Fibroblast of skin of left biceps (primary cell): ENCODE results near the gene FMO4.
"Not testable (repeated sequence)": the region's sequence is repeated elsewhere in the genome, so short reads cannot be mapped to it uniquely, and the experiment has no call there.

Experiments
- DNase-seq, 2 experiments: peaks; one replicate each; pipeline ENCODE4 v3.0.0-alpha.2; 2013; ENCODE audit warnings: low read depth in 2 of 2

FMO4 gene

GRCh38 chr1:171334024-171334640, 20.1 kb downstream of the FMO4 start:
- DNase-seq: no peak

- no peak for DNase-seq
Measured at GRCh38 chr1:171335964-171336363, 22.0 kb downstream of the FMO4 start.

GRCh38 chr1:171339345-171339744, 25.4 kb downstream of the FMO4 start:
- not testable (repeated sequence) for DNase-seq

- DNase-seq: no peak
Measured at GRCh38 chr1:171343727-171344472, 29.9 kb downstream of the FMO4 start.

GRCh38 chr1:171344473-171344820, 30.5 kb downstream of the FMO4 start:
- no peak for DNase-seq

- DNase-seq: peak; percentile 11 to 29
Measured at GRCh38 chr1:171345536-171345935, 31.6 kb downstream of the FMO4 start.

GRCh38 chr1:171346881-171347280, 32.9 kb downstream of the FMO4 start:
- DNase-seq: peak; percentile 6 to 8

GRCh38 chr1:171350594-171350993, 36.6 kb downstream of the FMO4 start:
- no peak for DNase-seq

GRCh38 chr1:171351961-171352360, 38.0 kb downstream of the FMO4 start:
- DNase-seq: no peak

- DNase-seq: no peak
Measured at GRCh38 chr1:171352554-171352953, 38.6 kb downstream of the FMO4 start.

- DNase-seq: peak; percentile 30 to 34
Measured at GRCh38 chr1:171355727-171356126, 41.7 kb downstream of the FMO4 start.

- DNase-seq: no peak
Measured at GRCh38 chr1:171357179-171357578, 43.2 kb downstream of the FMO4 start.

- not testable (repeated sequence) for DNase-seq
Measured at GRCh38 chr1:171359355-171359648, 45.3 kb downstream of the FMO4 start.

GRCh38 chr1:171359731-171360527, 45.9 kb downstream of the FMO4 start:
- DNase-seq: not testable (repeated sequence)

GRCh38 chr1:171366085-171366484, 52.1 kb downstream of the FMO4 start:
- DNase-seq: no peak

- no peak for DNase-seq
Measured at GRCh38 chr1:171366816-171367215, 52.8 kb downstream of the FMO4 start.

- DNase-seq: no peak
Measured at GRCh38 chr1:171367436-171367835, 53.5 kb downstream of the FMO4 start.

- DNase-seq: no peak
Measured at GRCh38 chr1:171372418-171373084, 58.6 kb downstream of the FMO4 start.

GRCh38 chr1:171373357-171374122, 59.6 kb downstream of the FMO4 start:
- DNase-seq: not testable (repeated sequence)

GRCh38 chr1:171379846-171380245, 65.9 kb downstream of the FMO4 start:
- DNase-seq: no peak

GRCh38 chr1:171381866-171382210, 67.9 kb downstream of the FMO4 start:
- DNase-seq: no peak

GRCh38 chr1:171384496-171384895, 70.5 kb downstream of the FMO4 start:
- DNase-seq: no peak
